Trophoblast cell (in vitro differentiated cells and primary cell): ENCODE measurements around the gene SIRPB1.

Experiments
- DNase-seq, 2 donors: peaks; one replicate each; pipeline ENCODE4 v3.0.0-alpha.2; 2016
- H2AFZ ChIP-seq: 2 replicates; pipeline ENCODE4 v1.6.1; 2013; ENCODE audit warnings: low read length, moderate library complexity, mild to moderate bottlenecking; ENCODE audit not compliant: insufficient read depth, poor library complexity
- H2AK5ac ChIP-seq: 2 replicates; pipeline ENCODE4 v1.6.1; 2013; ENCODE audit warnings: mild to moderate bottlenecking, low read length
- H2BK120ac ChIP-seq: 2 replicates; pipeline ENCODE4 v1.6.1; 2013; ENCODE audit warnings: low read length, mild to moderate bottlenecking, moderate library complexity; ENCODE audit not compliant: insufficient read depth, poor library complexity
- H2BK12ac ChIP-seq: 2 replicates; pipeline ENCODE4 v1.6.1; 2013; ENCODE audit warnings: mild to moderate bottlenecking, low read length, moderate library complexity
- H2BK5ac ChIP-seq: 2 replicates; pipeline ENCODE4 v1.6.1; 2013; ENCODE audit warnings: low read length, low read depth, moderate library complexity, mild to moderate bottlenecking; ENCODE audit not compliant: poor library complexity
- H3K14ac ChIP-seq: 2 replicates; pipeline ENCODE4 v1.6.1; 2013; ENCODE audit warnings: mild to moderate bottlenecking, low read length
- H3K18ac ChIP-seq: 2 replicates; pipeline ENCODE4 v1.6.1; 2013; ENCODE audit warnings: mild to moderate bottlenecking, low read length
- H3K23ac ChIP-seq: 2 replicates; pipeline ENCODE4 v1.6.1; 2013; ENCODE audit warnings: low read length
- H3K27ac ChIP-seq: 2 replicates; pipeline ENCODE4 v1.5.1; 2013; ENCODE audit warnings: low read depth, mild to moderate bottlenecking, inconsistent platforms, low read length, moderate library complexity
- H3K27me3 ChIP-seq: 2 replicates; pipeline ENCODE4 v1.6.1; 2013; ENCODE audit warnings: inconsistent platforms, mild to moderate bottlenecking, low read length, moderate library complexity; ENCODE audit not compliant: insufficient read depth
- H3K36me3 ChIP-seq, 2 experiments: 1 replicate in 1 of 2; 2 replicates in 1 of 2; pipeline ENCODE4 v1.6.1; 2013; ENCODE audit warnings: low read length in 2 of 2, mild to moderate bottlenecking in 2 of 2, moderate library complexity in 1 of 2; ENCODE audit not compliant: insufficient read depth in 2 of 2, control insufficient read depth in 1 of 2
- H3K4ac ChIP-seq: 2 replicates; pipeline ENCODE4 v1.6.1; 2013; ENCODE audit warnings: low read depth, mild to moderate bottlenecking, low read length, moderate library complexity
- H3K4me1 ChIP-seq, 2 experiments: 1 replicate in 1 of 2; 2 replicates in 1 of 2; pipeline ENCODE4 v1.6.1; 2013; ENCODE audit warnings: low read length in 2 of 2, mild to moderate bottlenecking in 2 of 2, moderate library complexity in 1 of 2; ENCODE audit not compliant: insufficient read depth in 2 of 2, control insufficient read depth in 1 of 2
- H3K4me2 ChIP-seq: 2 replicates; pipeline ENCODE4 v1.6.1; 2013; ENCODE audit warnings: inconsistent platforms, mild to moderate bottlenecking, low read length, moderate library complexity
- H3K4me3 ChIP-seq: 2 replicates; pipeline ENCODE4 v1.5.1; 2013; ENCODE audit warnings: mild to moderate bottlenecking, low read depth, low read length, inconsistent platforms
- H3K79me1 ChIP-seq: one replicate; pipeline ENCODE4 v1.6.1; 2013; ENCODE audit warnings: low read length
- H3K79me2 ChIP-seq: 2 replicates; pipeline ENCODE4 v1.6.1; 2013; ENCODE audit warnings: low read length, mild to moderate bottlenecking; ENCODE audit not compliant: control insufficient read depth, insufficient read depth, poor library complexity
- H3K9ac ChIP-seq: 2 replicates; pipeline ENCODE4 v1.6.1; 2013; ENCODE audit warnings: mild to moderate bottlenecking, low read length
- H3K9me3 ChIP-seq: 2 replicates; pipeline ENCODE4 v1.6.1; 2013; ENCODE audit warnings: low read depth, mild to moderate bottlenecking, control low read depth, inconsistent platforms, low read length; ENCODE audit not compliant: insufficient read depth
- H4K12ac ChIP-seq: 2 replicates; pipeline ENCODE4 v1.6.1; 2013; ENCODE audit warnings: low read depth, mild to moderate bottlenecking, low read length, moderate library complexity
- H4K8ac ChIP-seq: 2 replicates; pipeline ENCODE4 v1.6.1; 2013; ENCODE audit warnings: low read depth, mild to moderate bottlenecking, low read length, moderate library complexity
- H4K91ac ChIP-seq: one replicate; pipeline ENCODE4 v1.6.1; 2013; ENCODE audit warnings: low read depth, mild to moderate bottlenecking, low read length, moderate library complexity
- WGBS: extraction: QIAGEN DNeasy Blood & Tissue Kit; methylation state at CpG from one replicate; pipeline ENCODE4 v1.1.7; 2013; ENCODE audit warnings: missing lambda C conversion rate; ENCODE audit not compliant: insufficient read length, insufficient coverage; ENCODE audit errors: extremely low coverage; 5-methylcytosine and 5-hydroxymethylcytosine counted together

The SIRPB1 gene

DNA sequence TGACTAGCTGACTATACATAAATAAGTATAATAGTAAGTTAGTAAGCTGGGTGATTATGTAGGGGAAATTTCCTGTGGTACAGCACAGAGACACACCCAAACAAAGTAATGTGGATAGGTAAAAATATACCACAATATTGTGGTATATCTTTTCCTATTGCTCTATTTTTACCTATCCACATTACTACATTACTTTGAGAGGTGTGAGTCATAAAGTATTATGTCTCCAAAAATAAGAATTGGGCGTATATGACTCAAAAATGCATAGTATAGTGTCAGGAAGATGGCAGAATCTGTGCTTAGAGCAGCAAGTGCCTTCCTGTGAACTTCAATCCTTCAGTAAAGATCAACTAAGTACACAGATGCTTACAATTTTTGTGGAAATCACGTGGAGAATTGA lies 40.4 kb upstream of the SIRPB1 start:
- H3K9me3 ChIP-seq: no peaks in the 10 kb centered on the region
- no peak overlapping the region for H2AFZ ChIP-seq
- H3K9ac ChIP-seq: no peak overlapping the region
- no peak overlapping the region for H2AK5ac ChIP-seq
- no peak overlapping the region for H3K4me3 ChIP-seq
- H4K12ac ChIP-seq: no peak overlapping the region
- no peak overlapping the region for H3K4me2 ChIP-seq
- H2BK5ac ChIP-seq: no peak overlapping the region
- no peak overlapping the region for H3K14ac ChIP-seq
- H3K4ac ChIP-seq: no peak overlapping the region
- H3K79me2 ChIP-seq: no peaks in the 10 kb centered on the region
- H2BK12ac ChIP-seq: no peak overlapping the region
- H2BK120ac ChIP-seq: no peak overlapping the region
- H3K23ac ChIP-seq: no peak overlapping the region
- H3K18ac ChIP-seq: no peak overlapping the region
- H3K27me3 ChIP-seq: no peaks in the 10 kb centered on the region
- H3K36me3 ChIP-seq: no peaks in the 10 kb centered on the region
- no peaks in the 10 kb centered on the region for H3K4me1 ChIP-seq
- no peaks in the 10 kb centered on the region for H3K79me1 ChIP-seq
- DNase-seq: no peak
- no peak overlapping the region for H4K91ac ChIP-seq
- no CpG with 5 or more reads among the region's 2 CpGs for WGBS
- no peak overlapping the region for H3K27ac ChIP-seq
- H4K8ac ChIP-seq: no peak overlapping the region

DNA sequence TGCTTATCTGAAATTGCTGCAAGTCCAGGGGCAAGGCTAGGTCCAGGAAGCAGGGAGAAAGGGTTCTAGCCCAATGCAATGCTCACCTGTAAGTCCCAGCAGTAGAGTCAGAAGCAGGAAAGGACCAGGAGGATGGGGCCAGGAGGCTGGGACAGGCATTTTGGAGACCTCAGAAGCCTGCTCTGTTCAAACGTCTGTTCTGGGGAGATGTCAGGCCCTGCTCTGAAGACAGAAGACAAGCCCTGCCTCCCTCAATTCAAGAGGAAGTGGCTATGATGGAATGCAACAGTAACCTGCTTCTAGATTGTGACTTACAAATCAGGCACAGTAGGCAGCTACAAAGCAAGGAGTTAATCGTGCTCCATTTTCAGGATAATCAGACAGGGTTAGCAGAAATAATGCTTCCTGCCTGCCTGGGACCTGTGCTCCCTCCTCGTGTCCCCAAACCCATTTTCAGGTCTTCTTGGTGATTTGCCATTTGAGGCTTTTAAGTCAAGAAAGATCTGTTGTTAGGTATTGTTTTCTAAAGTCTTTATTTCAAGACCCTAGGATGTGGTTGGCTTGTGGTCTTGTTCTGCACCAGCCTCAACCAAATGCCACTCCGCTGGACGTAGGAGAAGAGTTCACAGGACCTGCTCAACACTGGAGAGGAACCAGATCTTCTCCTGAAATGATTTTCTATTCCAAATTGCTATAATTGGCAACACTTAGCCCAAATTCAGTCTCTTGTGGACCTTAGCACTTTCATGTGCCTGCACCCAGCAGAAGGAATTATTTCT lies 37.9 kb upstream of the SIRPB1 start, which contains the start of gene SIRPG:
Gene SIRPG (minus strand): TSS at position 224 of the 779 bp plus-strand sequence. CDS start 65 bp downstream, at position 159.
- Histone ChIP-seq H3K18ac (no peak within 1 kb of the TSS), H2BK120ac (no peak within 1 kb of the TSS)

DNA sequence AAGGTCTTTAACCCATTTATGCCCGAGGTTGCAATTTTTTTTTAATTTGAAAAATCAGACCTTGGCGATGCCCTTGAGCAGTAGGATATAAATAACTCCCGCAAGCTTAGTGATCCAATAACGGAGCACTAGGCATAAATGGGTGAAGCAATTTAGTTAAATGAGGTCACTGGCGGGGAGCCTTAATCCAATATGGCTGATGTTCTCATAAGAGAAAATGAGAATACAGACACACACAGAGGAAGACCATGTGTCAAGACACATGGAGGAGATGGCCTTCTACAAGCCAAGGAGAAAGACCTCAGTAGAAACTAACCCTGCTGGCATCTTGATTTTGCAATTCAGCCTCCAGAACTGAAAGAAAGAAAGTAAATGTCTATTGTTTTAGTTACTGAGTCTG lies 37.0 kb upstream of the SIRPB1 start:
- Histone ChIP-seq H3K14ac (no peak overlapping the region), H3K4ac (no peak overlapping the region), H3K27ac (no peak overlapping the region), H2BK12ac (no peak overlapping the region), H3K4me1 (no peaks in the 10 kb centered on the region), H4K12ac (no peak overlapping the region), H4K8ac (no peak overlapping the region), H3K79me1 (no peaks in the 10 kb centered on the region), H2AFZ (no peak overlapping the region), H3K23ac (no peak overlapping the region), H3K79me2 (no peaks in the 10 kb centered on the region), H2BK5ac (no peak overlapping the region), H3K4me2 (no peak overlapping the region), H3K36me3 (no peaks in the 10 kb centered on the region), H3K18ac (no peak overlapping the region), H4K91ac (no peak overlapping the region), H3K9me3 (no peaks in the 10 kb centered on the region), H3K4me3 (no peak overlapping the region), H2AK5ac (no peak overlapping the region), H2BK120ac (no peak overlapping the region), H3K27me3 (no peaks in the 10 kb centered on the region), H3K9ac (no peak overlapping the region)
- DNase-seq: peak in 1 of 2 donors; percentile 39
- WGBS: no CpG with 5 or more reads among the region's 5 CpGs

More for the DNA sequence above, 37.9 kb upstream of the SIRPB1 start, which contains the start of gene SIRPG:
- Histone ChIP-seq H2AFZ (no peak within 1 kb of the TSS), H2BK5ac (no peak within 1 kb of the TSS), H2BK12ac (no peak within 1 kb of the TSS), H3K36me3 (no peaks in the 10 kb centered on the region), H3K27ac (no peak within 1 kb of the TSS), H3K27me3 (no peaks in the 10 kb centered on the region), H3K4ac (no peak within 1 kb of the TSS), H3K9me3 (no peaks in the 10 kb centered on the region), H3K79me1 (no peaks in the 10 kb centered on the region), H3K9ac (no peak within 1 kb of the TSS), H4K8ac (no peak within 1 kb of the TSS), H3K4me2 (no peak within 1 kb of the TSS), H2AK5ac (no peak within 1 kb of the TSS), H3K14ac (no peak within 1 kb of the TSS), H3K4me1 (no peaks in the 10 kb centered on the region), H4K91ac (no peak within 1 kb of the TSS), H3K4me3 (no peak within 1 kb of the TSS), H3K79me2 (no peaks in the 10 kb centered on the region), H3K23ac (no peak within 1 kb of the TSS), H4K12ac (no peak within 1 kb of the TSS)
- WGBS: no CpG with 5 or more reads among the region's 5 CpGs
- DNase-seq: no peak

DNA sequence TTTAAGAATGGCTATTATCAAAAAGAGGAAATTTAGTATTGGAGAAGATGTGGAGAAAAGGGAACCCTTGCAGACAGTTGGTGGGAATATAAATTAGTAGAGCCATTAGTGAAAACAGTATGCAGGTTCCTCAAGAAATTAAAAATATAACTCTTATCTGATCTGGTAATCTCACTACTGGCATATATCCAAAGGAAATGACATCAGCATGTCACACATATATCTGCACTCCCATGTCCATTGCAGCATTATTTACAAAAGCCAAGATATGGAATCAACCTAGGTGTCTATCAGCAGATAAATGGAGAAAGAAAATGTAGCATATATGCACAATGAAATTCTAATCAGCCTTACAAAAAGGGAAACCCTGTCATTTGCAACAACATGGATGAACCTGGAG lies 35.2 kb upstream of the SIRPB1 start:
- no peak overlapping the region for H2BK120ac ChIP-seq
- no peak overlapping the region for H2AFZ ChIP-seq
- H3K9ac ChIP-seq: no peak overlapping the region
- H3K9me3 ChIP-seq: no peaks in the 10 kb centered on the region
- no peaks in the 10 kb centered on the region for H3K4me1 ChIP-seq
- H4K12ac ChIP-seq: no peak overlapping the region
- H4K8ac ChIP-seq: no peak overlapping the region
- no peak overlapping the region for H2AK5ac ChIP-seq
- H3K79me1 ChIP-seq: no peaks in the 10 kb centered on the region
- H2BK12ac ChIP-seq: no peak overlapping the region
- no peak overlapping the region for H2BK5ac ChIP-seq
- no peaks in the 10 kb centered on the region for H3K79me2 ChIP-seq
- H3K27me3 ChIP-seq: no peaks in the 10 kb centered on the region
- no peak overlapping the region for H3K27ac ChIP-seq
- no peak overlapping the region for H3K14ac ChIP-seq
- H4K91ac ChIP-seq: no peak overlapping the region
- H3K4me3 ChIP-seq: no peak overlapping the region
- H3K36me3 ChIP-seq: no peaks in the 10 kb centered on the region
- no peak overlapping the region for H3K23ac ChIP-seq
- no peak overlapping the region for H3K4me2 ChIP-seq
- DNase-seq: no peak
- H3K18ac ChIP-seq: no peak overlapping the region
- no peak overlapping the region for H3K4ac ChIP-seq
